ENCODE results near the gene SNX5.
"Not testable (repeated sequence)": the region's sequence is repeated elsewhere in the genome, so short reads cannot be mapped to it uniquely, and the experiment has no call there.

- not testable (repeated sequence) for TF ChIP-seq EZH2 (IDR thresholded peaks at IDR 0.05; ENCODE audit: borderline replicate concordance, low read depth, low read length, severe bottlenecking)
- TF ChIP-seq, protein P1, sequence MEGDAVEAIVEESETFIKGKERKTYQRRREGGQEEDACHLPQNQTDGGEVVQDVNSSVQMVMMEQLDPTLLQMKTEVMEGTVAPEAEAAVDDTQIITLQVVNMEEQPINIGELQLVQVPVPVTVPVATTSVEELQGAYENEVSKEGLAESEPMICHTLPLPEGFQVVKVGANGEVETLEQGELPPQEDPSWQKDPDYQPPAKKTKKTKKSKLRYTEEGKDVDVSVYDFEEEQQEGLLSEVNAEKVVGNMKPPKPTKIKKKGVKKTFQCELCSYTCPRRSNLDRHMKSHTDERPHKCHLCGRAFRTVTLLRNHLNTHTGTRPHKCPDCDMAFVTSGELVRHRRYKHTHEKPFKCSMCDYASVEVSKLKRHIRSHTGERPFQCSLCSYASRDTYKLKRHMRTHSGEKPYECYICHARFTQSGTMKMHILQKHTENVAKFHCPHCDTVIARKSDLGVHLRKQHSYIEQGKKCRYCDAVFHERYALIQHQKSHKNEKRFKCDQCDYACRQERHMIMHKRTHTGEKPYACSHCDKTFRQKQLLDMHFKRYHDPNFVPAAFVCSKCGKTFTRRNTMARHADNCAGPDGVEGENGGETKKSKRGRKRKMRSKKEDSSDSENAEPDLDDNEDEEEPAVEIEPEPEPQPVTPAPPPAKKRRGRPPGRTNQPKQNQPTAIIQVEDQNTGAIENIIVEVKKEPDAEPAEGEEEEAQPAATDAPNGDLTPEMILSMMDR (IDR thresholded peaks at IDR 0.05; ENCODE audit: borderline replicate concordance, extremely low read depth, low read length, poor library complexity, severe bottlenecking) = not testable (repeated sequence)
These were observed 8.2 kb downstream of the SNX5 start for GRCh38 chr20:17960400-17960885.

Measured in DND-41 (cell line).